ENCODE measurements around the gene LEFTY2.
"Not testable (repeated sequence)": the region's sequence is repeated elsewhere in the genome, so short reads cannot be mapped to it uniquely, and the experiment has no call there.

LEFTY2 gene

DNA sequence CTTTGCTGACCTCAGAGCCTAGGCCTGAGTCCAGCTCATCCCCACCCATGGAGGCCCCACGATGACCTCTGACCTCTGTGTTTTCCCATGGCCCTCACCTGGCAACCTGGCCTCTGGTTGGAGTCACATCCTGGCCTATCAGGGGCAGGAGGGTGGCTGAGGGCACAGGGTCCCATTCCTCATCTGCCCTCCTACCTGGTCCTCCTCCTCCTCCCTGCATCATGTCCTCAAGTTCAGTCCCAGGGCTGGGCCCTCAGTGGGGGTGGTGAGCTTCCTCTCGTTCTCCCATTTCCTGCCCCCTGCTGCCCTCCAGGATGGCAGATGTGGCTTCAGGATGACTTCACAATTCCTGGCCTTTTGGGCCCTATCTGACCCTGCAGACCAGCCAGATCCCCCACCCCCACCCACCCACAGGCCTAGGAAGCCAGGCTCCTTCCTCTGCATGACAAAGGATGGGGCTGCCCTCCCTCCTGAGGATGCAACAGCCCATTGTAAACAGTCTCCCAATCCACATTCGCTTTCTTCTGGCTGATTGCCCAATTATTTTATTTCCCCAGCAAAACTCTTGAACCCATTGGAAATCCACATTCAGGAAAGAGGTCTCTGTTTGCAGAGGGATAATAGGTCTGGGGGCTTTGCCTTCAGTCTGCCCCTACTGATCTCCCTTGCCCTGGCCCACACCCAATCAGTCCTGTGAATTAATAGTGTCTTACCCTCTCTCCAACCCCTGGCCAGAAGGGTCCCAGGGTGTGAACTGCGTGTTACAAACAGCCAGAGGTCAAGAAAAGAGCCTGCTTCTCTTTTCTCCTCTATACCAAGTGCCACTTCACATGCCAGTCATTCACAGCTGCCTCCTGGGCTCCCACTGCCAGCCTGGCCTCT is 41.7 kb downstream of the LEFTY2 start:
- DNase-seq, result no peak

DNA sequence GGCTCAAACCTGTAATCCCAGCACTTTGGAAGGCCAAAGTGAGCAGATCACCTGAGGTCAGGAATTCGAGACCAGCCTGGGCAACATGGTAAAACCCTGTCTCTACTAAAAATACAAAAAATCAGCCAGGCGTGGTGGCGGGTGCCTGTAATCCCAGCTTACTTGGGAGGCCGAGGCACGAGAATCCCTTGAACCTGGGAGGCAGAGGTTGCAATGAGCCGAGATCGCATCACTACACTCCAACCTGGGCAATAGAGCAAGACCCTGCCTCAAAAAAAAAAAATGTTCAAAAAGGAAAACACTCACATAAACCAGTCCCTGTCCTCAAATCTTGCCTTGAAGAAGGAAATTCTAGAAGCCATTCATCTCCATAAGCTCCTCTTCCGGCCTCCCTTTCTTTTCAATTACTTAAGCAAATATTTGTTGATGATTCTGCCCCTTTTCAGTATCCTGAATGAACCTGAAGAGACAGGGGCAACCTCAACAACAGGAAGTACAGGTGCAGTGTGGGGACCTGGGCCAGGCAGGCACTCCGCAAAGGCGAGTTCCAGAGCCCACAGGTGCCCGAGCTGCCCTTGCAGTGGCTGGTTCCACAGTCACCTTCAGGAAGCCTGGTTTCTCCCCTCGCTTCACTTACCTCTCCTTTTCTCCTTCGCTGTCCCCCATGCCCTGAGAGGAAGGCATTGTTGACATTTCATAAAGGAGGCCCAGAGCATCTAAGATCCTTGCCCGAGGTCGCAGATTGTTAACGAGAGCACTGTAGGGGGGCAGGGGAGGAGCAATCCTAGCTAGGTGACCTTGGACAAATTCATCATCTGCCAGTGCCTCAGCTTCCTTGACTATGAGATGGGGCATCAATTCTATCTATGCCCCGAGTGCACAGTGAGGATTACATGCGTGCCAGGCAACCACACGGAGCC is 43.2 kb downstream of the LEFTY2 start:
- no peak for DNase-seq

DNA sequence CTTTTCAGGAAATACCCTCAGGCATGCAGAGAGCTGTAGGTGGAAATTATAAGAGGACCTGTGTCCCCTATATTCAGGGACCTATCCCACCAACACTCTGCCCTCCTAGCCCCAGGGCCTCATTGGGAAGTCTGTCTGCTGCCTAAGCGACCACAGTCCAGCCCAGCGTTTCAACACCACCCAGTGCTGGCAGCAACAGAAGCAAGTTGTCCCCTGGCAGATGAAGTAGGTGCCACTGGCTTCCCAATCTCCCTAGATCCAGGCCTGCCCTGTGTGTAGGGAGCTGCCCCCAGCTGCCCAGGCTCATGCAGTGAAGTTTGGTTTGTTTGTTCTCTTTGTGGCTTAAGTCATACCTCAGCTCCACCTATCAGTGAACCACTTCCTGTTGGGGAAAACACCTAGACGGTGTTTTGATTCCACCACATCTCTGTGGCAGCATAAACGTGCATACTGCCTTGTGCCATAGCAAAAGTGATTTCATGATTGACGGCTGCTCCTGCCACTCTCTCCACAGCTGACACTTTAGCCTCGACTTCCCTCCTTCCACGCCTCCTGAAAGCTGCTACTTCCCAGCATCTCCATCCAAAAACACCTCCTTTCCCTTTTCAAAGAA is 44.0 kb downstream of the LEFTY2 start:
- DNase-seq, result no peak

DNA sequence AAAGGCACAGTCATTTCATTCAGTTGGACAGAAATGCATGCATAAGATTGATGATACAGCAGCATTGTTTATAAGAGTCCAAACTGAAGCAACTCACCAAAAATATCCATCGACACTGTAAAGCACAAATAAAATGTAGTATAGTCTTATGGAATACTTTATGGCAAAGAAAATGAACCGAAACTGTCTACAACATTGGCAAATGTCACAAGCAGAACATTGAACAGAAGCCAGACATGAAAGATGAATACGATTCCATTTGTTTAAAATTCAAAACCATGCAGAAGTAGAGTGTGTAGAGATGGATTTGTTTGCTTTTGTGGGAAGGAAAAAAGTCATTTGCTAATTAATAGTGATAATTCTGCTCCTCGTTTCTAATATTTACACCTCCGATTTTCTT is 44.5 kb downstream of the LEFTY2 start:
- no peak for DNase-seq

DNA sequence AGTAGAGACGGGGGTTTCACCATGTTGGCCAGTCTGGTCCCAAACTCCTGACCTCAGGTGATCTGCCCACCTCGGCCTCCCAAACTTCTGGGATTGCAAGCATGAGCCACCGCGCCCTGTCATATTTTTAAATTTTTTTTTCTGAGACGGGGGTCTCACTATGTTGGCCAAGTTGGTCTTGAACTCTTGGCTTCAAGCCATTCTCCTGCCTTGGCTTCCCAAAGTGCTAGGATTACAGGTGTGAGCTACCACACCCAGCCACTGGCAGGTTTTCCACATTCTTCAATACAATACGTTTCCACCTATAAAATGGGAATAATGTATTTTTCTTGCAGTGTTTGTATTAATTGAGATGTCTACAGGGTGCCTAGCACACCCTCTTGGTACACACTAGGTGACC is 48.7 kb downstream of the LEFTY2 start:
- no peak for DNase-seq

DNA sequence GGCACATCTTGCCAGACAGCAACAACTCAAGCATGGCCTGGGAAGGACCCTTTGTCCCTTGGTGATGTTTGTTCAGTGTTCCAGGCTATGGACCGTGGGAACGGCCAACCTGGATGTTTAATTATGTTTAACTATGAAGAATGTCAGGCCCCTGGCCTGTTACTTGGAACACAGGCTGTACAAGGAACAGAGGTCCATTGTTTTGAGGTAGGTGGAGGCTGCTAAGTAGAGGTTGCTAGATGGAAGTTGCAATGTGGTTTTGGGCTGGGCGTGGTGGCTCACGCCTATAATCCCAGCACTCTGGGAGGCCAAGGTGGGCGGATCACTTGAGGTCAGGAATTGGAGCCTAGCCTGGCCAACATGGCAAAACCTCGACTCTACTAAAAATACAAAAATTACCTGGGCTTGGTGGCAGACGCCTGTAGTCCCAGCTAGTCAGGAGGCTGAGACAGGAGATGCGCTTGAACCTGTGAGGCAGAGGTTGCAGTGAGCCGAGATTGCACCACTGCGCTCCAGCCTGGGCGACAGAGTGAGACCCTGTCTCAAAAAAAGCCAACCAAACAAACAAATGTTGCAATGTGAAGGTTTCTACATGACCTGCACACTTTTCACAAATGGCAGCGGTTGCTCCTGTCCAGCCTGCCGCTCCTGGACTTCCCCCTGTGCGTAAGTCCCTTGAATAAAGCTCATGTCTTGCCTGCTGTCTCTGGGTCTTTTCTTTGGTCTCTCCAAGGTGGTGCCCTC is 49.6 kb downstream of the LEFTY2 start:
- no peak for DNase-seq

DNA sequence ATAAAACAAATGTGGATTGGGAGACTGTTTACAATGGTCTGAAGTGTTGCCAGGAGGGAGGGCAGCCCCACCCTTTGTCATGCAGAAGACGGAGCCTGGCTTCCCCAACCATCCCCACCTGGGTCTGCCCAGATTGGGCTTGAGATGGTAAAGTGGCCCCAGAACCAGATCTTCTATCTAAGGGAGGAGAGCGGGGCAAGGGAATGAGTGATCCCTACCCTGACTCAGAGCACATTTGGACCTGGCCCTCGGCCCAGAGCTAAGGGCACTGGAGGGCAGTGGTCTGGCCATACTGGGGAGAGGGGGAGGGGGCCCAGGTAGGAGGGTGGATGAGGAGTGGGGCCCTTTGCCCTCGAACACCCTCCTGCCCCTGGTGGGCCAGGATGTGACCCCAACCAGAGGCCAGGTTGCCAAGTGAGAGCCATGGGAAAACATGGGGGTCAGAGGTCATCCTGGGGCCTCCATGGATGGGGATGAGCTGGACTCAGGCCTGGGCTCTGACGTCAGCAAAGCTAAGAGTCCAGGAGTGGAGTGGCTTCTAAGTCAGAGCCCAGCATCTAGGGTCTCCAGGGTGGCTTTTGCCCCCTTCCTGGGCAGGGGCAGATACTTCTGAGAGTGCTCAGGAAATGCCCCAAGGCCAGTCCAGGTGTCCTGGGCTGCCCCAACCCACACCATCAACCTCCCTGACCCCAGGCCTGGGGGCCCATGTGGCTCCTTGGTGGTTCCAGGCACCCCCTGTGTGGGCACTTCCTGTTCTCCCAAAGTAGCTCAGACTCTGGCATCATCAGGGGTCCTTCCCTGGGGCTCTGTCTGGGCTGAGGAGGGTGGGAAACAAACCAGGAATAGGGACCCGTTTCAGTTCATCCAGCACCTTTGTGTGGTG is 50.4 kb downstream of the LEFTY2 start:
- no peak for DNase-seq

DNA sequence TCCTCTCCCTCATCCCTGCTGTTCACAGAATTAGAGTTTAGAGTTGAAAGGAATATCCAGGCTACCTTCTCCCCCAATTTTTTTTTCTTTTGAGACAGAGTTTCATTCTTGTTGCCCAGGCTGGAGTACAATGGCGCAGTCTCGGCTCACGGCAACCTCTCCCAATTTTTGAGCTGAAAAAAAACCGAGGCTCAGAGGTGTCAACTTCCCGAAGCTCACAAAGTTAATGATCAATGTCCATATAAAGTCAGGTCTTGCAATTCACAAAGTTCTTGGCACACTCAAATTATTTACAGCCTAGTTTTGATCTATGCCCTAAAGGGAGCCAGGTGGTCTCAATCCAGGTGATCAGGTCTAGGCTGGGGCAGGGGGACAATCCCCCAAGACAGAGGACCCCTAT is 51.3 kb downstream of the LEFTY2 start:
- DNase-seq, result no peak

DNA sequence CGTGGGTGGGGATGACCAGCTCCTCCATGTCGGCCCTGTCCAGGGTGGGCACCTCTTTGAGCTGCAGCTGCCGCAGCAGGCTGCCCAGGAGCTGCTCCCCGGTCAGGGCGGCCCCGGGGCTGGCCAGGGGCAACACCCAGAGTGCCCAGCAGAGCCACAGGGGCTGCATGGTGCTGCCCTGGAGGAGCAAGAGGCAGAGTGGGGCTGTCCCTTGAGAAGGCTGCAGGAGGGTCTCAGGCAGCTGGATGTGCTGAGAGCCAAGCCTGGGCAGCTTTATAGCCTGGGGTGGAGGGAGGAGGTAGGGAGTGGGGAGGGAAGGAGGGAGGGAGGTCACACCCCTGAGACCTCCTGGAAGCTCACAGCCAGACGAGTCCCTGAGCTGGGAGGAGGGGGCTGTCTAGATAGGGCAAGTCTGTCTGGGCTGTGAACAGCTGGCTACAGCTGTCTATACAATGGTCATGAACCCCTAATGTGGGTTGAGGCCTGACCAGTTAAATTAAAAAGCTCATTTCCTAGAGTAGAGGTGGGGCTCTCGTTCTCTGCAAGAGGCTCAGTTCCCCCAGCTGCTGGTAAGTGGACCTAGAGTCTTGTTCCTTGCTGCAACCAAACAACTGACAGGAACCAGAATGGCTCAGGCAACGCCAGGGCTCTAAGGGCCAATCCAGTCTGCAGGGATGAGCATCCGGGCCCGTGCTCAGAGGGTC is 52.0 kb downstream of the LEFTY2 start, which contains the start of gene LEFTY1:
Gene LEFTY1 (minus strand): TSS at position 249 of the 704 bp plus-strand sequence. CDS start 80 bp downstream, at position 169.
- DNase-seq, result no peak

DNA sequence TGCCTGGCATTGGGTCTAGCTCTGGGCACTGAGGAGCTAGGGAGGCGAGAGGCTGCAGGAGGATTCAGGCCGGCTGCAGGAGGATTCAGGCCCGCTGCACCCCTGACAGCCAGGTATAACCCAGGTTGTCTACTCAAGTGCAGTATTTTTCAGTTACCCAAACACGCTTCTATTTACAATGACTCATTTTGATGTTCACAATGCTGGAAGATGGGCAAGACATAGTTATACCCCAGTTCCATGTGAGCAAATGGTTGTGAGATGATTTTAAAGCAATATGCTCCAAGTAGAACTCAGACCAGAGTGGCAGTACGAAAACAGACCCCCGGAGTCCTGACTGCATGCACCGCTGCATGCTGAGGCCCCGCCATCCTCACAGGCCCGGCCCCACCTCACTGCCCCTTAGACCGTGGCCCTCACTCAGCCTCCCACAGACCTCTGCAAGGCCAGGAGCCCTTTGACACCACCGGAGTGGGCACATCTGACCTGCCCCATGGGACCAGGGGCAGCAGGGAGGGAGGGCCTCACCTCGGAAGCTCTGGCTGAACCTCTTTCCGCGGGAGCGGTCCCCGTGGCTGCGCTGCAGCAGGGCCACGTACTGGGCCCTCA is 52.6 kb downstream of the LEFTY2 start:
- DNase-seq, result no peak

DNA sequence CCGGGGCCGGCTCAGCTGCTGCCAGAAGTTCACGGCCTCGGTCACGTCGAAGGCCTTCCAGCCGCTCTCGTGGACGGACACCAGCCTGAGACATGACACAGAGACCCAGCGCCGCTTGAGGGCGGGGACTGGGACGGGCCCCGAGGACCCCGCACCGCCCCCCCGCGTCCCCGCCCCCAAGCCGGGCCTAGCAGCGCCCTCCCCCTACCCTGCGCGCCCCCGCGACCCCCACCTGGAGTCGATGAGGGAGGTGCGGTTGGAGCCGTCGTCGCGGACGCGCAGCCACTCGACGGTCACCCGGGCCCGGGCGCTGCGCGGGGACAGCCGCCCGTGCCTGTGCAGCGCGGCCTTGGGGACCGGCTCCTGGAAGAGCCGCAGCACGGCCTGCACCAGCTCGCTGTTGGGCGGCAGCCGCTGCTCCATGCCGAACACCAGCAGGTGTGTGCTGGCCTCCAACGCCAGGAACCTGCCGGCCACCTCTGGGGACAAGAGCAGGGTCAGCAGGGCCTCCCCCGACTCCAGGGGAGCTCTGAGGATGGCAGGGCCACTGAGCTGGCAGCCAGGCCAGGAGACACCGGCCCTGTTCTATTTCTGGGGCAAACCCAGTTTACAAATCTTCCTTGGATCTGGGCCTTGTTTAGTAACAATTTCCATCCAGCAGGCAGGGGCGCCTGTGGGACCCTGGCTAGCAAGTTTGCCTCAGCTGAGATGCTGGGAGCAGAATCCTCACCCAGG is 53.3 kb downstream of the LEFTY2 start:
- DNase-seq, result not testable (repeated sequence)

DNA sequence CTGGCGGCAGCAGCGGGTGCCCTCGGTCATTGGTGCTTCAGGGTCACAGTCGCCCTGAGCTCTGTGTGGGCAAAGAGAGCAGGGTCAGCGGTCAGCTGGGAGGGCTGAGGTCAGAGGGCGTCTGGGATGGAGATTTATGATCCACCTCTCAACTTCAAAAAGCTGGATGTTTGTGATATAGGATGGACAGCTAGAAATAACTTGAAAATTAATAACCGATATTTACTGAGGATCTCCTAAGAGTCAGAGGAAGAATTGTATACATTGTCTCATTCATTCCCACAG is 54.0 kb downstream of the LEFTY2 start:
- DNase-seq, result no peak

Measured in cortex of kidney (tissue), 1 donor.